DMS114 treated with DMSO at 0.1 percent for 48 hours (cell line): ENCODE results near the gene VPS41.

Experiments
- DNase-seq: peaks from one replicate; lab custom pipeline; 2025; ENCODE audit not compliant: unreplicated experiment; lab: John Stamatoyannopoulos, UW

VPS41 gene

GRCh38 chr7:38817526-38817925, 91.5 kb downstream of the VPS41 start:
- DNase-seq = no peak

GRCh38 chr7:38813768-38814167, 95.2 kb downstream of the VPS41 start:
- no peak for DNase-seq

GRCh38 chr7:38806912-38807311, 102.1 kb downstream of the VPS41 start:
- no peak for DNase-seq

GRCh38 chr7:38801786-38802185, 107.2 kb downstream of the VPS41 start:
- no peak for DNase-seq

- no peak for DNase-seq
Observed at GRCh38 chr7:38798552-38799267, 110.3 kb downstream of the VPS41 start.

DNA sequence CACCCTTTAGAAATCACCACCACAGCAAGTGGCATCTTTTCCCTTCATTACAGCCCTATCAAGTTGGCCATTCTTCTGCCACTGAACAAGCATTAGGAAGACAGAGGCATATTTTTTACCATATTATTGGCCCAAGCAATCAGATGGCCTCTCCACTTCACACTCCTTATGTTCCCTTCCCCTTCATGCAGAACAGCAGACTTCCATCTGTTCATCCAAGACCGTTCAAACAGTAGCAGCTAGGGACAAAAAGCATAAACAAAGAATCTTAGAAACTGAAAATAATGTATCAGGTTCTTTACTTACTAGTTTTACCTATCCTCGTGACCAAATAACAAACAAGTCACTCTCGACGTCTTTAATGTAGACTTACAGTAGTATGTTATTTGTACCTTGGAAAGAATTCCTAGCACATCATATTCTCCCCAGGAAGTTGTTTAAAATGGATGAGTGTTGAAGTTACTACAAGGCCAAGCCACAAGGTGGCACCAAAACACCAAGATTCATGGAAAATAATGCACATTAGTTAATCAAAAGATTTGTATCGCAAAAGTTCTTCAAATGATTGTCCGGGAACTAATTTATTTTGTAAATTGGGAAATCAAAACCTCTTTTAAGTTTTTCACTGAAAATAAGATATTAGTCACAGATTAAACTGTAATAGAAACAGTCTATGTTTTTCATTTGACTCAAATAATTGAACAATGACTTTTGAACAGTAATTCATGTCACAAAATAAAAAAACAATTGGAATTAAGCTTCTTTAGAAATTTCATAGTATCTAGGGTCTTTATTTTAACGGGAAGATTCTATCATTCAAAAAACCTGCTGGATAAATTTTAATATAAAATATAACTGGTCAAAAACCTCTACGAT, 112.1 kb downstream of the VPS41 start:
- peak; percentile 56 for DNase-seq

DNA sequence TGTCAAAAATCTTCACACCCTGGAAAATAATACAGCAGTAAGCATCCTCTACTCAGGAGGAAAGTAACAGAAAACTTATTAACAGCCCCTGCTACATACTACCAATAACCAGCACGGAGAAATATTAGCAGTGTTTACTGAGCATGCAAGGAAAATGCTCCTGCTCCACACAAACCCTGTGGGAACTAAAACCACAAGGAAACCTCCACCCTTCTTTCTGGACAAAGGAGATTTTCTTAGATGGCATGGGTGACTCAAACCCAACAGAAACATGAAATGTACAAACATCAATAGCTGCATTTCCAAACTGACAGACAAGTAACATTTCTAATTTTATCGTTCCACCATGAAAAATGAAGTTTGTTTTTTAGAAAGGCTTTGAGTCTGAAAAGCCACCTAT, 113.4 kb downstream of the VPS41 start:
- DNase-seq = no peak

DNA sequence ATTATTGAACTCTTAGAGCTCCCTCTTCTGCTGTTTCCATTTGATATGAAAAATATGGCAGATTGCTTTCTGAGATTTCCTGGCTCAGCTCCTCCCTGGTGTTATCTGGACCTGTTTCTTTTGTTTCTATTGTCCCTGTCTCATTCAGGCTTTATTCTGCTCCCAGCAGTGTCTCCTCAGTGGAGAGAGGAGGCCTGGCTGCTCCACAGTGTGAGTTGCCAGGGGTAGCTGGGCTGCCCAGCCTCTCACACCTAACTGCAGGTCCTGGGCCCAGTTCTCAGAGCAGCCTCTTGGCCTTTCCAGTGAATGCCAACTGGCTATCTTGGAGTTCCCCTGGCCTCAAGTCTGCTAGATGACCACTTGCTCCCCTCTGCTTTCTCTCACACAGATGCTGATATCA, 127.0 kb downstream of the VPS41 start:
- no peak for DNase-seq

DNA sequence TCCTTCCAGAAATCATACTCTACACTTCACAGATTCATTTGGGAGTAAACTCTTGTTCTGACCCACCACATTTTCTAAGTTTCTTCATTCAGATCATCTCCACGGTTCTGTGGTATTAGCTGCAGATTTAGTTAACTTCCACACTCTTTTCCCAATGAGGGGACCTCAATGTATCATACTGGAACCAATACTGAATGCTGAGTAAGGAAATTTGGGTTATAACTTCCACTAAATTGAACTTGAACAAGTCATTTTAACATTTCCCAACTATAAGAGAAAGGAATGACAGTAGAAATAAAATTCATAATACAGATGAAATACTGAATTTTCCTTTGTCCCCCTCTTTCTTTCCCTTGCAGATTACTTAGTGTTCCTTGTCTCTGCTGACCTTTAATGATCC, 131.4 kb downstream of the VPS41 start:
- no peak for DNase-seq

DNA sequence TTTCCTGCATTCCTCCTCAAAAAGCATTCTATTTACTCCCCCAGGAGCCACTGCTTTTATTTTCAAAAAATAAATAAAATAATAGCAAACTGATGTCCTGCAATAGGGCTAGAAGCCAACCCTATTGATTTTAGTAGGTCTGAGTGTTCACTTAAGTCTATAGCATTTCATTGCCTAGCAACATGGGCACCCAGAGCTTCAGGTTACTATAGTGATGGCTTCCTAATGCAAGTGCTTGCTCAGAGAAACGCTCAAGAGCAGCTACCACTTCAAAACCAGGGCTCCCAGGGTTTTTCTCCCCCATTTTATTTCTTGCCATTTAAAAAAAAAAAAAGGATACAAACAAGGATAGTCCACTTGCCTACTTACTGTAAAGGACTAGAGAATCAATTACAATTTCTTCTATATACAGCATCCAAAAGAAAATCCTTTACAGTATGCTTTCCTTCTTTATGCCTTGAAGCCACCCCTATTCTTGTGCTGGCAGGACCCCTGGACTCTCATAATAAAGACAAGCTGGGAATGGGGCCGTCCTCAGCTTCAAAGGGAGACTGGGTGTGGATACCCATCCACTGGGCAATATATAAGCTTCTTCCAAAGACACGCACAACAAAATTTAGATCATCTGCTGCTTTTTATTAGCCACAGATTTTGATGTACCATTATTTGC, 133.3 kb downstream of the VPS41 start:
- no peak for DNase-seq

DNA sequence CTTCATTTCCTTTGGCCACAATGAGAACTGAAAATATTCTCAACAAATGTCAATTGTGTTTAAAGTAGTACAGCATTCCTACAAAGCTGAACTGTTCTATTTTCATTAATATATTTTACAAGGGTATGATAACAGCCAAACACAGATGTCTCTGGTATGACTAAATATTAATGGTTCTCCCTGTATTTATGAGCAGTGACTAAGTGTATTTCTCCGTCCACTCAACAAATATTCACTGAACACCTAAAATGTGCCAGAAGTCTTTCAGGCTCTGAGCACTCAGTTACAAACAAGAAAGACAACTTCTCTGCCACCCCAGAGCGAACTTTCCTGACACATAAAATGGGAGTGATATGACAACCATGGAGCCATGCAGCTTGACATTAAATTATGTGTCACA, 135.6 kb downstream of the VPS41 start:
- no peak for DNase-seq

DNA sequence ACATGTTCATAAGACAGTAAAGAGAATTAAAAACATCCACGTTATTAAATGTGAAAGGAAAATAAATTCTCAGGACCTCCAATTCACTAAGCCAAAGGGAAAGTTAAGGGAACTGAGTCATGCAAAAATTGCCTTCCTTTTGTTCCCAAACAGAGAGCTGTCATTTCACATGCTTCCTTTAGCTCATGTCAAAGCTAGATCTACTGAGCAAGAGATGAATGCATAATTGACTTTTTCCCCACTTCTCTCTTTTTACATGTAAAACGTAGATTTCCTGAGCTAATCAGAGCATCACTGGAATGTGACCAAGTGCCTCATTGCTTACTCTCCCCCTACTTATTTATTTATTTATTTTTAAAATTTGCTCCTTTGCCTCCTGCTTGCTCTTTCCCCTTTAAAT, 148.8 kb downstream of the VPS41 start:
- DNase-seq = no peak

GRCh38 chr7:38759028-38759427, 150.0 kb downstream of the VPS41 start:
- DNase-seq = no peak

GRCh38 chr7:38757931-38758330, 151.1 kb downstream of the VPS41 start:
- DNase-seq = no peak

GRCh38 chr7:38756521-38756920, 152.5 kb downstream of the VPS41 start:
- DNase-seq = no peak

- no peak for DNase-seq
Observed at GRCh38 chr7:38753347-38753746, 155.6 kb downstream of the VPS41 start.

- DNase-seq = no peak
Observed at GRCh38 chr7:38751416-38751815, 157.6 kb downstream of the VPS41 start.

DNA sequence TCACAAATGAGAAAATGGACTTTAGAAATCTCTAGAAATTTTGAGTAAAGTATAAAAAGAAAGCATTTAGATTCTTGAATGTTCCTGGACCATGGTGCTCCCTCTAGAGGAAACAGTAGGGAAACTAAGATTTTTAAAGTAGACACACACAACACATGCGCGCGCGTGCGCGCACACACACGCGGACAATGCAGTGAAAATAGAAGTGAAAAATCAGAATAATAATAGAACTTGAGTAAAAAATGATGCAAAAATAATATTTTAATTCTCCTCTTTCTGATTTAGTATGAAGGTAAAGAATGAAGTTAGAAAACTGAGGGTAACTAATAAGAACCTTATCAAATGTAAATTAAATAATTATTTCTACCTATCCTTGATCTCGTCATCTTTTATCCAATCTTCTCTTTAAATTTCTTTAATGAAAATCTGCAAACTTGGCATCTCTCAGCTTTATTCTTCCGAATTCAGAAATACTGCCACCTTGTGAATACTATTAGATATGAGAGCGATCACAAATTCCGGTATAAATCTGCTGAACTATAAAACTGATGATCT, 160.9 kb downstream of the VPS41 start:
- DNase-seq = no peak

- no peak for DNase-seq
Observed at GRCh38 chr7:38746438-38746837, 162.6 kb downstream of the VPS41 start.

DNA sequence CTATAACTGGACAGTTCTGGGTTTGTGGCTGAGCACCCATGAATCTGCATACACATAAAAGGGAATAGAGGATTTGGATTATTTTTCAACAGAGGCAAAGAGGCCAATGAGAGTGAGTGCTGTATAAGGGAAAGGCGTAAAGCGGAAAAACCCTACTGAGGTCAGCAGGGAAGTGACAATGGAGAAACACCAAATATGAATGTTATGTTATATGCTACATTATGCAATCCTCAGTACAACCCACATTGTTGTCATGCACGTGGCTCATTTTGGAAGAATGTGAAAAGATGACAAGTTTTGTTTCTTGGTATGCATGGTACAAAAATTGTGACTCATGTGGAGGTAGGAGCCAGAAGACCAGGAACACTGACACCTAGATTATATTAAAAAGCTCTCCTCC, 164.2 kb downstream of the VPS41 start:
- no peak for DNase-seq

DNA sequence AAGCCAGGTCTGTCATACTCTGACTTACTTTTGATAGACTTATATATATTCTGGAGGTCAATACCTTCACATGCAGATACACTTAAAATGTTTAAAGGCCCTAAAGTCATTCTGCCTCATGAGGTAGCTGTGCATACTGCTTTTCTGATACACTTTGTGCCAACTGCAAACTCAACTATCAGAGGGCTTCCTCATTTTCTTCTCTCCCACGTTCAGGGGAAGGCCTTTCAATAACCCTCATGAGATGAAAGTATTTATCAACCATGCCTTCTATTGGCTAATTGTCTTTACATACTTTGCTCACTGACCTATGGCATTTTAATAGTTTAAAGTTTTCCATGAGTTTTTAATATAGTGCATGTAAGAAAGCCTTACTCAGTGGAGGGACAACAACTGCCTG, 165.1 kb downstream of the VPS41 start:
- no peak for DNase-seq

- no peak for DNase-seq
Observed at GRCh38 chr7:38740041-38740440, 168.9 kb downstream of the VPS41 start.
